ENCODE measurements around the gene PHLDA2.

PHLDA2 gene

DNA sequence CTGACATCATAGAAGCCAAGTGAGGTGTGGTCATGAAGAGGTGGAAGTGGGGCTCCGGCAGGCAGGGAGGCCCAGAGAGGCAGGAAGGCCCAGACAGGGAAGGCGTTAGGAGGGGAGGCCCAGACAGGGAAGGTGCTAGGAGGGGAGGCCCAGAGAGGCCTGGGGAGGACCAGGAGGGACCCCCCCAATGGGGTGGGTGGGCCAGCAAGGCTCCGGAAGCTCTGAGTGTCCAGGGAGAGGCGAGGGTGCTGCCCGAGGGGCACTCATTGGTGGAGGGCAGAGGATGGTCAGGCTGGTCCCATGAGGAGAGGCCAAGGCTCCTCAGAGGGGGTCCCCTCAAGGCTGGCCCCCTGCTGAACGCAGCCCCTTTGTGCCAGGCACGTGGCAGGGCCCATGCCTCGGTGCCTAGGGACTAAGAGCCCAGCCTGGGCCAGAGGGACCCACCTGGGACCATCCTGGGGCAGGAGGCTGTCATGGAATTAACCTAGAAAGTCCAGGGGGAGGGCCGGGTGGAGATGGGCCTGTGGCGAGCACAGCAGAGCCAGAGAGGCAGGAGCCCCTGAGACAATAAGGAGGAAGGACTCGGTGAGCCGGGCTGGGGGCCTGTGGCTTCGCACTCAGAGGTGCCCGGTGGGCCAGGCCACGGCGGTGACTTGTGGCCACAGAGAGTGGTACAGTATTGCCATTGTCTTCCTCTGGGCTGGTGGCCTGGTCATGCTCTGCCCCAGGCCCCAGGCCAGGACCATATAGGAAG lies 12.2 kb downstream of the PHLDA2 start:
- H3K27me3 ChIP-seq (ENCODE audit: control insufficient read depth, insufficient read depth, low read length): no peaks in the 10 kb centered on the region
- no peak overlapping the region for H3K4me3 ChIP-seq (ENCODE audit: low read length)
- H3K9me3 ChIP-seq (replicated peaks; ENCODE audit: low read length): no peaks in the 10 kb centered on the region
- H3K4me1 ChIP-seq (ENCODE audit: control insufficient read depth, insufficient read depth, low read length): peaks cover 18% of the 10 kb centered on the region
- no peak overlapping the region for H3K9ac ChIP-seq (ENCODE audit: low read depth, low read length)
- no peaks in the 10 kb centered on the region for H3K36me3 ChIP-seq (ENCODE audit: insufficient read depth, low read length)
- H3K4me2 ChIP-seq (ENCODE audit: low read length): no peak overlapping the region

DNA sequence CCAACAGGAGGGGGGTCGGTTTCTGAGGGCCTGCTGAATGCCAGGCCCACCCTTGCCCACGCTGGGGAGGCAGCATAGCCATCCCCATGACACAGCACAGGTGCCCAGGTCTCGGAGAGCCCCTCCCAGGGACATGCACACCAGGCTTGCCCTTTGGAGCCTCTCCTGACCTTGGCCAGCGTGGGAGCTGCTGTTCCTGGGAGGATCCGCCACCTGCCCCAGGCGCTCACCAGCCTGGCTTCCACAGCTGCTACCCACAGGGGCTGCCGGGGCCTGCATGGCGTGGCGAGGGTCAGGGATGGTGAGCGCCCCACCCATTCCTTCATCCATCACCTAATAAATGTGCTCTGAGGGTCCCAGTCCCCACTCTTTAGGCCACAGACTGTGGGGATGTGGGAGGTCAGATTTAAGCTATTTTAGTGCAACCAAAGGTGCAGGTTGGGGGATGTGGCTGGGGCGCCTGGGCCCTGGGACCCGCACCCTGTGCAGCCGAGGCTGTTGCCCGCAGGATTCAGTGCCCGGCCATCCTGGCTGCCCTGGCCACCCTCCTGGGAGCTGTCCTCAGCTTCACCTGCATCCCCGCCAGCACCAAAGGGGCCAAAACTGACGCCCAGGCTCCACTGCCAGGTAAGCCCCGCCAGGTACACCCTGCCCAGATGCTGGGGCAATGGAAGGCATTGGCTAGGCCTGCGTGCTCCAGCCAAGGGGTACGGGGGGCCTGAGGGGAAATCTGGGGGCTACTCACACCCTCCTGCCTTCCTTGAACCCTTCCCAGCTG lies 12.9 kb downstream of the PHLDA2 start:
- H3K4me3 ChIP-seq (ENCODE audit: low read length): no peak overlapping the region
- no peak overlapping the region for H3K4me2 ChIP-seq (ENCODE audit: low read length)
- no peaks in the 10 kb centered on the region for H3K9me3 ChIP-seq (replicated peaks; ENCODE audit: low read length)
- peaks cover 22% of the 10 kb centered on the region for H3K4me1 ChIP-seq (ENCODE audit: control insufficient read depth, insufficient read depth, low read length)
- H3K36me3 ChIP-seq (ENCODE audit: insufficient read depth, low read length): no peaks in the 10 kb centered on the region
- H3K27me3 ChIP-seq (ENCODE audit: control insufficient read depth, insufficient read depth, low read length): no peaks in the 10 kb centered on the region
- no peak overlapping the region for H3K9ac ChIP-seq (ENCODE audit: low read depth, low read length)

DNA sequence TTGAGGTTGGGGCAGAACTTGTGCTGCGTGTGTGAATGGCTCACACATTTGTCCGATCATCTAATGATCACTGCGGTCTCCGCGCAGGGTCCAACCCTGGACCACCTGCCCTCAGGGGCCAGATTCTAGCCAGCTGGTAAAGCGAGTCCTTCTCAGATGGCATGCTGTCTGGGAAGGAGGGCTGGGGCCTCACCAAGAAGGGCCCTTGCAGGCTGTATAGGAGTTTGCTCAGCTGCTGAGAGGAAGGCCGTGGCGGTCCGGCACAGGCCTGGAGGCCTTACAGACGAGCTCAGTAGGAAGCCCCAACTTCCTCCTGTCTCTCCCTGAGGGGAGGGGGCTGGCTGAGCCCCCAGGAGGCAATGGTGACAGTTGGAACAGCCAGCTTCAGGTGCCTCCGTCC lies 13.7 kb downstream of the PHLDA2 start:
- Histone ChIP-seq H3K4me2 (ENCODE audit: low read length) (no peak overlapping the region), H3K9me3 (replicated peaks; ENCODE audit: low read length) (no peaks in the 10 kb centered on the region), H3K4me1 (ENCODE audit: control insufficient read depth, insufficient read depth, low read length) (peaks cover 22% of the 10 kb centered on the region)

DNA sequence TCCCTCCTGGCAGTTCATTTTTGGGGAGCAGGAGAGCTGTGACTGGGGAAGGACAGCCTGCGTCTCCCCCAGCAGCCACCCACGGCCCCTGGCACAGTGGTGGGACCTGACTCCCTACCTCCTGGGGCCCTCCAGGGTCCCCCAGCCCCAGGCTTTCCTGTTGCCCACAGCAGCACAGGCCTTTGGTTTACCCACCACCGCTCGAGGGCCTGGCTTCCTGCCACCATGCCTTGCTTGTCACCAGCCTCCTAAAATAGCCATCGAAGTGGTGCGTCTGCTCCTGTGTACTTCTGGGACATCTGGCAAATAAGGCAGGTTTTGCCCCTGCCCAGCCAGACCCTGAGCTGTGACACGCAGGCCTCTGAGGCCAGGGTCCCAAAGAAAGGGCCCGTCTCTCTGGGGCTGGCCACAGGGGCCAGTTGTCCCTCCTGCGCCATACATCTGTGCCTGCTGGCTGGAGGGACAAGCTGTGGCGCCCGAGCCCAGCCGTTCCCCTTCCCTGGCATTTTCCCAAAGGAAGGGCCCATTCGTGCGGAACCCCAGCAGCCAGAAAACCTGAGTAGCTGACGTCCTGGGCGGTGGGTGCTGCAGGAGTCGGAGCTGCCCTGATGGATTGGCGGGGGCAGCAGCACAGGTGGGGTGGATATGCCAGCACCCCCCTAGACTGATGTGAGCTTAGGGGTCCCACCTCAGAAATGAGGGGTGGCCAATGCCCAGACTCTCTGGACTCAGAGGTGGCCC lies 14.6 kb downstream of the PHLDA2 start:
- H3K4me2 ChIP-seq (ENCODE audit: low read length): no peak overlapping the region
- peaks cover 22% of the 10 kb centered on the region for H3K4me1 ChIP-seq (ENCODE audit: control insufficient read depth, insufficient read depth, low read length)
- no peaks in the 10 kb centered on the region for H3K9me3 ChIP-seq (replicated peaks; ENCODE audit: low read length)
- no peaks in the 10 kb centered on the region for H3K36me3 ChIP-seq (ENCODE audit: insufficient read depth, low read length)
- H3K9ac ChIP-seq (ENCODE audit: low read depth, low read length): no peak overlapping the region
- H3K4me3 ChIP-seq (ENCODE audit: low read length): no peak overlapping the region
- no peaks in the 10 kb centered on the region for H3K27me3 ChIP-seq (ENCODE audit: control insufficient read depth, insufficient read depth, low read length)

More for the DNA sequence above, 13.7 kb downstream of the PHLDA2 start:
- Histone ChIP-seq H3K27me3 (ENCODE audit: control insufficient read depth, insufficient read depth, low read length) (no peaks in the 10 kb centered on the region), H3K4me3 (ENCODE audit: low read length) (no peak overlapping the region), H3K36me3 (ENCODE audit: insufficient read depth, low read length) (no peaks in the 10 kb centered on the region), H3K9ac (ENCODE audit: low read depth, low read length) (no peak overlapping the region)

DNA sequence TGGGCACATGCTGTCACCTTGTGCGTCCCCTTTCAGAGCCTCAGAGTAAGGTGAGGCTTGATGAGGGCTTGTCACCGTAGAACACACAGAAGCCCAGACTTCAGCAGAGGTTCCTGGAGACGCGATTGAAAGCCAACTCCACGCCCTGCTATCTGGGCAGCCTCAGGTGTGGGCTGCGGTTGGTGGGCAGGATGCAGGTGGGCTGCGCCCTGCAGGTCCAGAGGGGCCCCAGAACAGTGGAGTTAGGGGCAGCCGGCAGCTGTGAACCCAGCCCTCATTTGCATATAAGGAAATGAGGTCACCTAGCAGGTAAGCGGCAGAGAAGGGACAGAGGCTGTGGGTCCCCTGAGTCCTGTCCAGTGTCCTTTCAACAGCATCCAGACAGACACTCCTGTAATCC lies 15.4 kb downstream of the PHLDA2 start:
- no peaks in the 10 kb centered on the region for H3K36me3 ChIP-seq (ENCODE audit: insufficient read depth, low read length)
- H3K4me2 ChIP-seq (ENCODE audit: low read length): no peak overlapping the region
- no peaks in the 10 kb centered on the region for H3K9me3 ChIP-seq (replicated peaks; ENCODE audit: low read length)
- H3K4me1 ChIP-seq (ENCODE audit: control insufficient read depth, insufficient read depth, low read length): peaks cover 22% of the 10 kb centered on the region
- H3K9ac ChIP-seq (ENCODE audit: low read depth, low read length): no peak overlapping the region
- H3K27me3 ChIP-seq (ENCODE audit: control insufficient read depth, insufficient read depth, low read length): no peaks in the 10 kb centered on the region
- no peak overlapping the region for H3K4me3 ChIP-seq (ENCODE audit: low read length)

DNA sequence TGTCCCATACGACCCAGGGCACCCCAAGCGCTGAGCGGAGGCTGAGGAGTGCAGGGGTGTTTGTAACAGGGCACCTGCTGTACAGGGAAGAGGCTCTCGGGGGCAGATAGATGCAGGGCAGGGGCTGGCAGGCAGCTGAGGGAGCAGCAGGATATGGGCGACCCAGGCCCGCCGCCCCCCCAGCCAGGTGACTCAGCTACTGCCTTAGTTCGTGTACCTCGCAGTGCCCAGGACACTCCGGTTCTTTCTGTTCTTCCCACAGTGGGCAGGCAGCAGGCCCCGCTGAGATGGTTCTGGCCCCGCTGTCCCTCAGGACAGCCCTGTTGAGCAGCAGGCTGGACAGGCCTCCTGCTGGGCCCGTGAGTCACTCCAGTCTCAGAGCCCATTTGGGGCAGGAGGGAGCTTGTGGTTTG lies 16.2 kb downstream of the PHLDA2 start:
- H3K27me3 ChIP-seq (ENCODE audit: control insufficient read depth, insufficient read depth, low read length): no peaks in the 10 kb centered on the region
- H3K4me2 ChIP-seq (ENCODE audit: low read length): peak overlapping the region; percentile 68
- peak overlapping the region; percentile 44 for H3K4me3 ChIP-seq (ENCODE audit: low read length)
- peaks cover 22% of the 10 kb centered on the region for H3K4me1 ChIP-seq (ENCODE audit: control insufficient read depth, insufficient read depth, low read length)
- no peaks in the 10 kb centered on the region for H3K36me3 ChIP-seq (ENCODE audit: insufficient read depth, low read length)
- H3K9ac ChIP-seq (ENCODE audit: low read depth, low read length): peak overlapping the region; percentile 31
- no peaks in the 10 kb centered on the region for H3K9me3 ChIP-seq (replicated peaks; ENCODE audit: low read length)

DNA sequence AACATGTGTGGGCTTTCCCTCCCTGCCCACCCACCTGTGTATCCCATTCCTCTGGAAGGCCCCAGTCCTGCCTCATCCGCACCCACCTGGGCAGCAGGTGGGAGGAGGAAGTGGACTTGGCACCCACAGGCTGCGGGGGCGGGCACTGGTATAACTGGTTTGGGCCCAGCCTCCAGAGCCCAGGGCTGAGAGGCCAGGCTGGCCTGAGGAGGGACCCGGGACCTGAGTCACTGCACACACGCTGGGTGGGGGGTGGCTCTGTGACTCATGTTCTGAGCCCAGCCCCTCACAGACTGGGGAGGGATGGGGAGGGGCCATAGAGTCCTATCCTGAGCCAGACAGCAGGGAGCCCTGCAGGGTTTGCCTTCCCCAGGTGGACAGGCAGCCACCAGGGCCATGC lies 16.7 kb downstream of the PHLDA2 start:
- H3K4me3 ChIP-seq (ENCODE audit: low read length): peak overlapping the region; percentile 44

DNA sequence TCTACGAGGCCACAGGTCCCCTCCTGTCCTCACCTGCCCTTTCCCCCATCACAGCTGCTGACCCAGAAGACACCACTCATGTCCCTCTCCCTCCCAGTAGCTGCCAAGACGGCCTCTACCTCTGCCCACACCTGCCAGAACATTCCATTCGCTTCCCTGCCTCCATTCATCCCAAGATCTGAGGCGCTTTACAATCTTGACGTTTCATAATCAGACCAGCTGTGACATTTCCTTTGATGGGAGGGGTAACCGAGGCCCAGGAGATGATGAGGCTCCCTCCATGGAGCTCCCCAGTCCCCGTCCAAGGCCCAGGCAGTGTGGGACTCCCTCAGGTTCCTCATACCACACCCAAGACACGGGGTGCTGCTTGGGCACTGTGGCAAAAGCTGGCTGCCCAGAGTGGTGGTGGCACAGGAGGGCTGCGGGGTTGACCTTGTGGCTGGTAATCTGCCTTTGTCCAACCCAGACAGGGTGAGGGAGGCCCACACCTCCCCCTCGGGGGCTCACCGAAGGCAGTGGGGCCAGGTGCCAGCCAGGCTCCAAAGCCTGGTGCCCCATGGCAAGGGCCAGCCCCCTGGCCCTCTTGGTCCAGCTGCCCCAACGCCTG lies 17.3 kb downstream of the PHLDA2 start:
- no peaks in the 10 kb centered on the region for H3K27me3 ChIP-seq (ENCODE audit: control insufficient read depth, insufficient read depth, low read length)
- H3K4me1 ChIP-seq (ENCODE audit: control insufficient read depth, insufficient read depth, low read length): peaks cover 22% of the 10 kb centered on the region
- no peaks in the 10 kb centered on the region for H3K9me3 ChIP-seq (replicated peaks; ENCODE audit: low read length)
- no peaks in the 10 kb centered on the region for H3K36me3 ChIP-seq (ENCODE audit: insufficient read depth, low read length)
- no peak overlapping the region for H3K4me3 ChIP-seq (ENCODE audit: low read length)
- no peak overlapping the region for H3K9ac ChIP-seq (ENCODE audit: low read depth, low read length)
- H3K4me2 ChIP-seq (ENCODE audit: low read length): no peak overlapping the region

More for the DNA sequence above, 16.7 kb downstream of the PHLDA2 start:
- H3K36me3 ChIP-seq (ENCODE audit: insufficient read depth, low read length): no peaks in the 10 kb centered on the region
- H3K4me2 ChIP-seq (ENCODE audit: low read length): peak overlapping the region; percentile 68
- H3K9ac ChIP-seq (ENCODE audit: low read depth, low read length): peak overlapping the region; percentile 31
- no peaks in the 10 kb centered on the region for H3K27me3 ChIP-seq (ENCODE audit: control insufficient read depth, insufficient read depth, low read length)
- no peaks in the 10 kb centered on the region for H3K9me3 ChIP-seq (replicated peaks; ENCODE audit: low read length)
- H3K4me1 ChIP-seq (ENCODE audit: control insufficient read depth, insufficient read depth, low read length): peaks cover 22% of the 10 kb centered on the region

DNA sequence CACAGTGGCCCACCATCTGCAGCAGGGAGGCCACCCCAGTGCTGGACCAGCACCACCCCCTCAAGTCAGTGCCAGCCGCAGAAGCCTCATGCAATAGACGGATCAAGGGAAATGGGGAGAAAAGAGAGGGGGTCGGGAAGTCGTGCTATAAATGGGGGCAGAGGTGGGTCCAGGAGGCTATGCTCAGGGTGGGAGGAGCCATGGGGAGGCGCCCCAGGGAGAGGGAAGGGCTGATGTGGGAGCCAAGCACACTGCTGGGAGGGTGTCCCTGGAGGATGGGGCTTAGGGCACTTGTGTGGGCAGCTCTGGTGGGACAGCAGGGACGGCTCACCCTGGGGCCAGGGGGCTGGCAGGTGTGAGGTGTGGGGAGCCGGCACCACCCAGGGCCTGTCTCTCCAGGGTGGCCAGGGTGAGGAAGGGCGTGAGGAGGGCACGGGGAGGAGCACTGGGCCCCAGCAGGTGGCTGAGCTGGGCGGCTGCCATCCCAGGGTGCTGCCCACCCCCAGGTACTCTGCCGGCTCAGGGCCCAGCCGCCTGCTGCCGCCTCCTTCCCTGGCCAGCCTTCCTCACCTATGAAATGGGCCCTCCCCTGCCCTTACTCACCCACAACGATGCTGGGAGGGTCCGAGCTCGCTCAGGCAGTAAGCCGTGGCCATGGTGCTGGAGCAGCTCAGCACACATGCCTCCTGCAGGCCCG lies 18.0 kb downstream of the PHLDA2 start:
- Histone ChIP-seq H3K27me3 (ENCODE audit: control insufficient read depth, insufficient read depth, low read length) (no peaks in the 10 kb centered on the region), H3K9ac (ENCODE audit: low read depth, low read length) (no peak overlapping the region), H3K4me2 (ENCODE audit: low read length) (no peak overlapping the region), H3K36me3 (ENCODE audit: insufficient read depth, low read length) (no peaks in the 10 kb centered on the region), H3K4me3 (ENCODE audit: low read length) (no peak overlapping the region), H3K9me3 (replicated peaks; ENCODE audit: low read length) (no peaks in the 10 kb centered on the region), H3K4me1 (ENCODE audit: control insufficient read depth, insufficient read depth, low read length) (peaks cover 22% of the 10 kb centered on the region)

DNA sequence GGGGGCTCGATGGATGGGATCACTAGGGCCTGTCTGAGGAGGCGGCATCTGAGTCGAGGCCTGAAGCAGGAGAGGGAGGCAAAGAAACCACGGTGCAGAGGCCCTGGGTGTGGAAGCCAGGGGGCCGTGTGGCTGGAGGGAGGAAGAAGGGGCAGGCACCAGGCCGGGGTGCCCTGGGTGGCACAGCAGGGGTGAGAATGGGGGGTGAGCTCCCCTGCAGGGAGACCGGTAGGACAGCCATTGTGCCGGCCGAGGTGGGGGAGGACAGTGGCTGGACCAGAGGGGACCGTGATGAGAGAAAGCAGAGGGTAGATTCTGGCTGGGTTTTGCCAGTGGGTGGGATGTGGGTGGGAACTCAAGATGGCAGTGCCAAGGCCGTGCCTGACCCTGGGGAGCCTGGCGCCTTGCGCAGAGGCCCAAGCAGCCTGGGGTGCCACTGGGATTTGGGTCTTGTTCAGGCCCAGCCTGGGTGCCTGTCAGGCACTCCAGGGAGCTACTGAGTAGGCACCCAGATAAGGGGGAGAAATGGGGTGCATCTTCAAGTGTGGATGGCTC lies 18.7 kb downstream of the PHLDA2 start:
- H3K9ac ChIP-seq (ENCODE audit: low read depth, low read length): no peak overlapping the region
- no peaks in the 10 kb centered on the region for H3K36me3 ChIP-seq (ENCODE audit: insufficient read depth, low read length)
- H3K4me1 ChIP-seq (ENCODE audit: control insufficient read depth, insufficient read depth, low read length): peaks cover 22% of the 10 kb centered on the region
- no peaks in the 10 kb centered on the region for H3K9me3 ChIP-seq (replicated peaks; ENCODE audit: low read length)
- H3K27me3 ChIP-seq (ENCODE audit: control insufficient read depth, insufficient read depth, low read length): no peaks in the 10 kb centered on the region
- no peak overlapping the region for H3K4me2 ChIP-seq (ENCODE audit: low read length)
- no peak overlapping the region for H3K4me3 ChIP-seq (ENCODE audit: low read length)
